ENCODE data around the gene IL20RB.
"Not testable (repeated sequence)": the region's sequence is repeated elsewhere in the genome, so short reads cannot be mapped to it uniquely, and the experiment has no call there.

The IL20RB gene

DNA sequence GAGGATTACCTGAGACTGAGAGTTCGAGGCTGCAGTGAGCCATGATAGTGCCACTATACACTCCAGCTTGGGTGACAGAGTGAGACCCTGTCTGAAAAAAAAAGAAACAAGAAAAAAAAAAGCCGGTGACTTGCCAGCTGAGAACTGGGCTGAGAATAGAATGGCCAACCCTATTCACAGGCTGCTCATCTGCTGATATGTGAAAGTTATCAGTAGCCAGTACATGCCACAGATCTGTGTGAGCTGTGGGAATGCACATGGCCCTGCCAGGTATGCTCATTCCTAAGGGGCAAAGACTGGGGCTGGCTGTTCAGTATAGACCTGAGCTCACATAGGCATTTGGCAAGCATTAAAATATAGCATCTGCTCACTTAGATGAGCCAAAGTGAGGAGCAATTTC, 30.9 kb downstream of the IL20RB start:
- DNase-seq, result no peak

DNA sequence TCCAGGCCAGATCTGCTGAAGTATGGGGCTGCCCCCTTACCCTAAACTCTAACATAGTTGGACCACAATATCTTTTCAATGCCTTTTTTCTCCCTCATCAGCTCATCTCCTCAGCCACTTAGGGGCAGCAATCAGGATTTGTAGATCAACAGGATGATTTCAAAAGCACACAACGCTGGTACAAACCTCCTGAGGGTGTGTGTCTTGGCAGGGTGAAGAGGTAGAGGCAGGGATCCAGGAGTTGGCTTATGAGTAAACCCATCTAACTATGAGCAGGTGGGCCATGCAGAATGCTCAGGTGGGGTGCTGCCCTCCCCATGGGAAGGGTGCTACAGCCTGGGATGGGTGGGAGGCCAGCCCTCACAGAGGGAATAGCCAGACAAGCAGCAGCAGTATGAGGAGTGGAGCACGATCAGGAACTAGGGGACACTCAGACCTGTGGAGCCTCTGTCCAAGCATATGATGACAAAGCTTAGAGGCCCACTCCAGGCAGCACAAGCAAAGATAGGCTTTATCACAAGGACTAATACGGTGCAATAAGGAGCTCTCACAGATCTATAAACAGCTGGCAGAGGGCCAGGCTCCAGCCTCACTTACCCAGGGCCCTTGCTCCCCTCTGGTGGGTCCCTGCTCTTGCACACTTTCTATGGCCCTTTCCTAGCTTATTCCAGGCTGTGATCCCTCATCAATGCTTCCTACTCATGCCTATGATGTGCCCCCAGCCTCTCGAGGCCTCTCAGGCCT, 32.2 kb downstream of the IL20RB start:
- DNase-seq, result no peak

GRCh38 chr3:136990826-136991225, 33.0 kb downstream of the IL20RB start:
- DNase-seq, result no peak

GRCh38 chr3:136992115-136992514, 34.3 kb downstream of the IL20RB start:
- no peak for DNase-seq

DNA sequence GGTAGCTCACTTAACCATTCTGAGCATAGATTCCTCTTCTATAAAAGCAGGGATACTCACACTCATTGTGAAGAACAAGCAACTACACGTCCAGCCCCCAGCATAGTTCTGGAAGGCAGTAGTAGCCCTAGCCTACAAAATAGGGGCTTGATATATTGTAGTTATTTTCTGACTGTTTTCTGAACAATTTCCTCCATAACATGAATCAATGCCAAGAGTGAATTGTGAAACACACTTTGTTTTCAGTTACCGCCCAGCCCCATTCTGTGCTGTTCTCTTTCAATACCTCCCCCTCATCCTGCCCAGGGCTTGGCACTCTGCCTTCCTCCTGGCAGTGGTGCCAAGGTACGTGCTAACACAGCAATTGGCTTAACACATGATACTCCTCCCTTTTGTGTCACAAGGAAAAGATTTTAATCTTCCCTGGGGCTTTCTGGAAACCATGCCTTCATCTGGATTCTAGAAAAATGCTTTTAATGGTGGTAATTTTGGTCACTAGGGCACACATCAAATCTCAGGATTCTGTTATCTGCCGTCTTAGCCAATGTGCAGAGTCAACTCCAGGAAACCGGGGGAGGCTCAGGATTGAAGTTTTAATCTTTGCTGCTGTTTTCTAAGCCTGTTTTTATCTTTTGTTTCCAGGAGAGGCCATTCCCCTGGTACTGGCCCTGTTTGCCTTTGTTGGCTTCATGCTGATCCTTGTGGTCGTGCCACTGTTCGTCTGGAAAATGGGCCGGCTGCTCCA, 37.2 kb downstream of the IL20RB start:
- DNase-seq, result no peak

DNA sequence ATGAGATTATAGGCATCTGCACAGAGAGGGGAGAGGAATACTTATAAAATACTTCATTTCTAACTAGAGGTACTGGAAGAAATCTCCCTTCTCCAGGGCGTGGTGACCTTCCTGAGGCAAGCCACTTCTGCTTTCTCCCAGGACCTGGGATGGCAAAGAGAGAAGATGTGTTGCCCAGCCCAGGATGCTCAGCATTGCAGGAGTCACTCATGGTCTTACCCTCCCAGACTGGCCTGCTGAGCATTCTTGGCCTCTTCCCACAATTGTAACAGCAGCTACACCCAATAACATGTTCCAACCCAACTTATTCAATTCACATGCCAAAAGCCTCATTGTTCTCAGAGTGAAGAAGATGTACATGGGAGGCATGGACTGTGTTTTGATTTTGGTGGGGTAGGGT, 37.9 kb downstream of the IL20RB start:
- no peak for DNase-seq

- no peak for DNase-seq
Observed at GRCh38 chr3:137000039-137000438, 42.3 kb downstream of the IL20RB start.

- DNase-seq, result not testable (repeated sequence)
Observed at GRCh38 chr3:137007376-137007775, 49.6 kb downstream of the IL20RB start.

- DNase-seq, result no peak
Observed at GRCh38 chr3:137008131-137008530, 50.3 kb downstream of the IL20RB start.

GRCh38 chr3:137008976-137009375, 51.2 kb downstream of the IL20RB start:
- no peak for DNase-seq

- DNase-seq, result no peak
Observed at GRCh38 chr3:137010137-137010536, 52.4 kb downstream of the IL20RB start.

GRCh38 chr3:137011153-137011552, 53.4 kb downstream of the IL20RB start:
- DNase-seq, result no peak

DNA sequence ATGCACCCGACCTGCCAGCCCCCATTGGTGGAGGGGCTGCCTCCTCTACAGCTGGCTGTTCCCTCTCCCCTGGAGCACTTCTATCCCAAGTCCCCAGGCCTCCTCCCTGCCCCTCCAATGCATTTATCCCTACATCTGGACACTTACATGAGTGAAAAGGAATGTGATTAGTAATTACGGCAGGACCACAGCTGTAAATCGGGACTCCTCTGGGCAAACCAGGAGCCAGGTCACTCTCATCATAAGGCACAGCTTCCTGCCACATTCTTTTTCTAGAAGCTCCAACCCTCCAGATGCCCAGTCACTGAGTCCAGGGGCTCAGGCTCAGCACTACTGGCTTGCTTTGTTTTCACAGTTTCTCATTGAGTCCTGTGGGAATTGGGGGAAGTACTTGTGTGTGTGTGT, 54.3 kb downstream of the IL20RB start:
- no peak for DNase-seq

- peak; percentile 86 for DNase-seq
Observed at GRCh38 chr3:137013951-137014688, 56.3 kb downstream of the IL20RB start.

GRCh38 chr3:137017316-137017715, 59.5 kb downstream of the IL20RB start:
- DNase-seq, result not testable (repeated sequence)

DNA sequence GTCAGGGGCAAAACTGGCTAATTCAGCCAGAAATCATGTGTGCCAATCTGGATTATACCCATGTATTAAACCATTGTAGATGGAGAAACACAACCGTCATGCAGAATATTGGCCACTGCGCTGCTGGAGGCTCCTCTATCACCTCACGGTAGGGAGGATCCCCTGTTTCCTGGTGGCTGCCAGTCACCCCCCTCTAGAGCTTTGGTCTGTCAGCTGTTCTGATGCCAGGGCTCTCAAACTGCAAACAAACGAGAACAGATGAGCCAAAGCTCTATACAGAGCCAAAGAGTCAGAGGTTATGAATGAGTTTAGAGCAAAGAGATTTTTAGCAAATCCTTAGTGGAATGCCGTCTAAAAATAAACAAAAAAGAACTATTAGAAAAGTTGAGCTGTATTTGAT, 62.5 kb downstream of the IL20RB start:
- DNase-seq, result no peak

DNA sequence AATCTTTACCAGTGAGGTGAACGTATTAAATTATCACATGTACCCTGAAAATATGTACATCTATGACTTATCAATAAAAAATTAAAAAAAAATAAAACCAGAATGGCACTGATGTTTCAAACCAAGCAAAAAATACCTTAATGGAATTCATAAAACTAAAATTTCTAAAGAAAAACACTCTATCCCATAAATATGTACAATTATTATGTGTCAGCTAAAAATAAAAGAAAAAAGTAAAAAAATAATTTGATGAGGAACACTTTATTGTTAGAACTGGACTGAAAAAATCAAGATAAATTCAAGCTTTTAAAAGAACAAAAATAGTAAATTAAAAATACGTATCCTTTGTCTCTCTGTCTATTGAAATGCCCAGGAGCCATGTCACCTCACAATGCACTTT, 63.1 kb downstream of the IL20RB start:
- DNase-seq, result no peak

- DNase-seq, result no peak
Observed at GRCh38 chr3:137024348-137024747, 66.6 kb downstream of the IL20RB start.

- DNase-seq, result no peak
Observed at GRCh38 chr3:137026701-137027100, 68.9 kb downstream of the IL20RB start.

- DNase-seq, result peak; percentile 84 to 86
Observed at GRCh38 chr3:137032465-137033120, 74.8 kb downstream of the IL20RB start.

DNA sequence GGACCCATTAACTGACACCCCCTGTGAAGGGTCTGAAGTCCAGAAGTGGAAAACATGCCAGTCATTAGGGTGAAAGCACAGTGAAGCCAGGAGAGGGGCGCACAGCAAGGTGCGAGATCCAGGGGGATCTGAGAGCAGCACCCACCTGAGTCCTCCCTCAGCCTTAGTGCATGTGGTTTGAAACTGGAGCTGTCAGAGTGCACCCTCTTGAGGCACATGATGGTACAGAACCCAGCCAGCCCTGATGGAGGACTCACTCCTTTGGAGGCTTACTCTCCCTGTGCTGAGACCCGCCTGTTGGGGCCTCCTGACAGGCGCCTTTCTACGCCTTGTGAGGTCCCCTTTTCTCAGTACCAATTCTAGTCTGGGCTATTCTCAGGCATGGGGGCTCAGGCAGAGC, 77.8 kb downstream of the IL20RB start:
- DNase-seq, result no peak

GRCh38 chr3:137039570-137039969, 81.8 kb downstream of the IL20RB start:
- no peak for DNase-seq

DNA sequence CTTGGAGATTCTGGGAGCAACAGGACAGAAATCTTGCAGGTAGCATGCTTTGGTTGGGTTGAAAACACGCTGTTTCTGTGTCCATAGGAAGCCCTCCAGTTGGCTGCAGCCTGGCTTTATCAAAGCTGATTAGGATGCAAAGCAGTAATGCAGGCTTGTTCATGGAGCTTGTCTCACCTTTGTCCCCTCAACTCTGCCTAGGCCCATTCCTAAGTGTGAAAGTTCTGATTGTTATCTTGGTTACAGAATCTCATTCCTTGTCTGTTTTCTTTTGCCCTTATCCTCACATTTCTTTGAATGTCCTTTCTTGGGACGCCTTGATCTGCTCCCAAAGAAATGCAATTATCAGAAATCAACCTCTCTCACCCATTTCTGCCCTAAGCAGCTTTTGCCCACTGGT, 83.5 kb downstream of the IL20RB start:
- no peak for DNase-seq
